Inferior parietal cortex (tissue), 1 donor: ENCODE data around the gene EPN2.
A peak's percentile ranks its signal among the peaks of the same experiment; 100 is the strongest.
"Not testable (repeated sequence)": the region's sequence is repeated elsewhere in the genome, so short reads cannot be mapped to it uniquely, and the experiment has no call there.

Experiments
- DNase-seq: peaks from one replicate; pipeline ENCODE4 v3.0.0-alpha.2; 2016; ENCODE audit errors: extremely low spot score

Gene EPN2

DNA sequence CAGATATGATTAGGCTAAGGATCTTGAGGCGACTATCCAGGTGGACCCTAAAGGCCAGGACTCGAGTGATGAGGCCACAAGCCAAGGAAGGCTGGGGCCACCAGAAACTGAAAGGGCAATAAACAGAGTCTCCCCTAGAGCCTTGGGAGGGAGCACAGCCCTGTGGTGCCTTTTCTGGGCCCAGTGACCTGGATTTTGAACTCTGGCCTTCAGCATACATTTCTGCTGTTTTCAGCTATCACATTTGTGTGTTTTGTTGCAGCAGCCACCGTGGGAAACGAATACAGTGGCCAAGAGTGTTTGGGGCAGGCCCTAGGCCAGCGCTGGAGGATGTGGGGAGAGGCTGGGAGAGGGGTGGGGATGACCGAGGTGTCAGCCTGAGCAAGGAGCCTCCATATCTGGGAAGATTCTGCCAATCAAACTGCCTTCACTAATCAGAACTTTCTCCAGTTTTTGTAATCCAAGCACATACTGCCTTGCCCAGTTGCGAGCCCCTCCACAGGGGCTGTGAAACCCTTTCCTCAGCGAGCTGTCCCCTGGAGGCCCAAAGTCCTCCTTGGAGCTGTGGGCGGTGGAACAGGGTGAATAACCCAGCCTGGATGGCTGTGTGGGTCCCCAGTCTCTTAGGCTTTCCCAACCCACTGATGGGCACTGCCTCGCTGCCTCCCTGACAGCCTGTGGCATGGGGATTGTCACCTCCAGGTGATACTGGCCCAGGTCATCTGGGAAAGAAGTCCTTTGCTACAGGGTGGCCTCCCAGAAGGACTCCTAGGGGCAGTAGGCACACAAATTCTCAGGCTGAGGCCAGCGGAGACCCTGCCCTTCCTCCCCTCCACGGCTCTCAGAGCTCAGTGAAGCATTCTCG lies 108.6 kb downstream of the EPN2 start:
- no peak for DNase-seq

DNA sequence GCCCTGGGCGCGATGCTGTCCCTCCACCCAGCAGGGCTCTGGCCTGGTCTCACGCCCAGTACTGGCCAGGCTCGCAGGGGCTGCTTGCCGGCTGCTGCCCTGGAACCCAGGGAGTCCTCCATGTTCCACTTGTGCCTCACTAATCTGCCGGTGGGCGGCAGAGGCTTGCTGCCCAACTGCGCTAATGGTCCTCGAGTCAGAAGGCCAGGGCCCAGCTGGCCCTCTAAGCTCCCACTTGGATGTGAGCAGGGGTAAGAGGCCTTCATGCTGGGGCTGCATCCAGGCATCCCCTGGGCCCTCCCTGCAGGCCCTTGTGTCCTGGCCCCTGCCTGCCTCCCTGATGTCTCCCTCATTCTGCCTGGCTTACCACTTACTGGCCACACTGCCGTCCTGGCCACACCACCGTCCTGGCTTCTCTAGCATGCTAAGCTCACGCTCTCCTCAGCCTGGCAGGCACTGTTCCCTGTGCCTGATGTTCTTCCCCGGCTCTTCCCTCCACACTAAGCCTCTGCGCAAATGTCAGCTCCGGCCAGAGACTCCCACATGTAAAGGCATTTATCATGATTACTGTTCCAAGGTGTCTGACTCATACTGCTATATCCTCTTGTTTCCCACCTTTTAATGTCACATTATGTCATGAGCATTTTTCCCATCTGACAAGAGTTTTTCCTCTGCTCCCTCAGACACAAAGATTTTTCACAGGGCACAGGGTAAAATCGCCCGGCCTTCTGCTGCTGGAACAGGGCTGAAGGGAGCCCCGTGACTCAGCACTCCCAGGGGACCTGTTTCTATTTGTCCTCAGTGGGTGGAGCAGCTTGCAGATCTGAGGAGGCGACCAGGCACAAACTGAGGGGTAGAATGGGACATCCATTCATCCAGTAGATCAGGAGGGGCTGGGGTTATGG lies 109.4 kb downstream of the EPN2 start:
- DNase-seq: peak; percentile 54

DNA sequence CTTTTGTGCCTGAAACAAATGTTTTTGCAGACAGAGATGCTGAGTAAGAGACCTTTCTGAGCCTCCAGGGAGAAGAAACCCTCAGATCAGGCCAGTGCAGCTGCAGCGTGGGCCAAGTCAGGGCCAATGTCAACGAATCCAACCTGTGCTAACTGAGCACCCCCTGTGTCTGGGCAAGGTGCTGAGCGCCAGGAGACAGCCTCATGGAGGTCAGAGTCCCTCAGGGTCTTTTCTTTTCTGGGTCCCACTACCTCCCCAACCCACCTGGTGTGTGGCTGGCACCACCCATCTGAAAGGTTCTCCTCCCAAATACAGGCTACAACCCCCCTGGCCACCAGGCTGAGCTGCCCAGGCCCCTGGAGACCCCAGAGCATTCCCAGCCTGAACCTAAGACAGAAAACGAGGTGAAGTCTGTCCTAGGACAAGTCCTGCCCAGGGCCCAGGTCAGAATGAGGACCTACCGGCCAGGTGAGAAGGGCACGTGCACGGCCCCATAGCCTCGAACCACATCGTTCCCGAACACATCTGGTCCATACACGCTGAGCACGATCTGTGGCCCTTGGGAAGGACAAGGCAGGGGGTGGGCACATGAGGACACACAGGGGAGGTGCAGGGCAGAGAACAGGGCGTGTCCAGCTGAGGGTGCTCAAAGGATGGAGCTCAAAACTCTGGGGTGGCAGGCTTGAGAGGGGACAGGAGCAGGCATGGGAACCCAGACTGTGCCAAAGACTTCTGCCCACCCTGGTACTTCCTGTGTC lies 110.3 kb downstream of the EPN2 start:
- no peak for DNase-seq

DNA sequence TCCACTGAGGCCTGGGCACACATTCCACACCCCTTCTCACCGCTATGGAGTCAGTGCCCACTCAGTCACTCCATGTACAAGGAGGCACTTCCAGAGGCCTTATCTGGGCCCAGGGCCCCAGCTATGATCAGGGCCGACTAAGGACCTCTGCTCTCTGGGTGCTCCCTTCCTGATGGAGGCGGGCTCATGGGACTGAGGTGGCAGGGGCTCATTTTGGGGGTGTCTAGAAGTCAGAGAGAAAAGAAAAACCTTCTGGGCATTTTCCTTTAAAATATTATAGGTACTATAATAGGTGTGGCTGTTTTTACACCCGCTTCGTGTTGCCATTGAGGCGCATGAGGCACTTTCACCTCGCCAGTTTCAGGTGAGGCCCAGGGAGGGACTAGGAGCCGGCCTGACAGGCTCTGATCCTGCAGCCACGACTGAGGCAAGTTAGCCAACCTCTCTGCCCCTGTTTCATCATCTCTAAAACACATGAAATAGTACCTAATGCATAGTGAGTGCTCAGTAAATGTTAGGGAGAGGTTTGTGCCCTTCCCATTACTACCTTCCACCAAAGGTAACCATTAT lies 111.0 kb downstream of the EPN2 start:
- DNase-seq: no peak

DNA sequence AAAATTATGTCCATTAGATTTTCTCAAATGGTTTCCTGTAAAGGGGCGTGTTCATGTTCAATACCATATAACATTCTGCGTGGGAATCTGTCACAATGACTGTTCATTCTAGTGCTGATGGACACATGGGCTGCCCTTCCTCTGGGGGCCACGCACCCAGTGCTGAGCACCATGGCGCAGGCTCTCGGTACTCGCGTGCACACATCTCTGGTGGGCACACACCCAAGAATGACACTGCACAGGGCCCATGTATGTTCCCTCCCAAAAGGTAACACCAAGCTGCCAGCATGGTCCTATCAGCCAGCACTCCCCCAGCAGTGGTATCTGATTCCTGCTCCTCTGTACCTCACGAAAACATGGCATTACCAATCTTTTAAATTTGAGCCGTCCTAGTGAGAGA lies 111.6 kb downstream of the EPN2 start:
- no peak for DNase-seq

DNA sequence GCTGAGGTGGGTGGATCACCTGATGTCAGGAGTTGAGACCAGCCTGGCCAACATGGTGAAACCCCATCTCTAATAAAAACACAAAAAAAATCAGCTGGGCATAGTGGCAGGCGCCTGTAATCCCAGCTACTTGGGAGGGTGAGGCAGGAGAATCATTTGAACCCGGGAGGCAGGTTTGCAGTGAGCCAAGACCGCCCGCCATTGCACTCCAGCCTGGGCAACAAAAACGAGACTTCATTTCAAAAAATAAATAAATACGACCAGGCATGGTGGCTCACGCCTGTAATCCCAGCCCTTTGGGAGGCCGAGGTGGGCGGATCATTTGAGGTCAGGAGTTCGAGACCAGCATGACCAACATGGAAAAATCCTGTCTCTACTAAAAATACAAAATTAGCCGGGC lies 116.2 kb downstream of the EPN2 start:
- DNase-seq: not testable (repeated sequence)

DNA sequence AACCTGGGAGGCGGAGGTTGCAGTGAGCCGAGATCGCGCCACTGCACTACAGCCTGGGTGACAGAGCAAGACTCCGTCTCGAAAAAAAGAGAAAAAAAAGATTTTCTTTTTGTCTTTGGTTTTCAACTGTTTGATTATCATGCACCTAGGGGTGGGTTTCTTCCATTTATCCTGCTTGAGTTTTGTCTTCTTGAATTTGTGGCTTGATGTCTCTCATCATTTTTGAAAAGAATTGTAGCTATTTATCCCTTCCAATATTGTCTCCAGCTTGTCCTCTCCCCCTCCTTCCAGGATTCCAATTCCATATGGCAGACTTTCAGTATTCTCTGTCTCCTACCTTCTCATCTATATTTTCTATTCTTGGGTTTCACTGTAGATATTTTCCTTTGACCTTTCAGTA lies 117.6 kb downstream of the EPN2 start:
- no peak for DNase-seq

DNA sequence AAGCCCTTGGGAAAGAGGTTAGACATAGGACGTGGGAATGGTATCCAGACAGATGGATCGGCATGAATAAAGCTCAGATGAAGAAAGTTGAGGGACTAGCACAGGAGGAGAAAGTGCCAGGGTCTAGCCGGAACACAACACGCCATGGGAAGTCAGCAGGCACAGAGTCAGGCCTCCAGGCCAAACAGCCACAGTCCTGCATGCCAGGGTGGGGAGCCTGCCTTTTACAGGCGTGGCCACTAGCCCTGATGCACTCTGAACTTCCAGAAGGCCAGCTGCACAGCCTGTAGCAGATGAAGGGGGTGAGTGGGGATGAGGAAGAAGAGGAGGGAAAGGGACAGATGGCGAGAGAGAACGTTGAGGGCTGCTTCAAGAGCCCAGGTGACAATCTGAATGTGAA lies 120.2 kb downstream of the EPN2 start:
- no peak for DNase-seq

DNA sequence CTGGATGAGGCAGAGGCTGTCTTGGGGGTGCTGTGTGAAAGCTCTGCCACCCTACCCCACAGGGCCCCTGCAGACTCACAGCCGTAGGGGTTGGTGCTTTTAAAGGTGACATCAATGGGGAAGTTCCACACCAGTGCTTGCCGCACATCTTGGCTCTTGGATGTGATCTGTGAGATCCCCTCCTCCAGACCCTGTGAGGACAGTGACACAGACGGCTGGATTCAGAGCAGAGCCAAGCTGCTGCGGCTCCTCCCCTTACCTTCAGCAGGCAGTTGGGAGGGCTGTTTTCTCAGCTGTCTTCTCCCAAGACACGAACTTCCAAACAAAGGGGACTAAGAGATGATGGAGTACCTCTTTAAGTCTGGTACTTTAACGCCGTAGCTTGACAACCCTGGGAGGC lies 120.6 kb downstream of the EPN2 start:
- DNase-seq: no peak

DNA sequence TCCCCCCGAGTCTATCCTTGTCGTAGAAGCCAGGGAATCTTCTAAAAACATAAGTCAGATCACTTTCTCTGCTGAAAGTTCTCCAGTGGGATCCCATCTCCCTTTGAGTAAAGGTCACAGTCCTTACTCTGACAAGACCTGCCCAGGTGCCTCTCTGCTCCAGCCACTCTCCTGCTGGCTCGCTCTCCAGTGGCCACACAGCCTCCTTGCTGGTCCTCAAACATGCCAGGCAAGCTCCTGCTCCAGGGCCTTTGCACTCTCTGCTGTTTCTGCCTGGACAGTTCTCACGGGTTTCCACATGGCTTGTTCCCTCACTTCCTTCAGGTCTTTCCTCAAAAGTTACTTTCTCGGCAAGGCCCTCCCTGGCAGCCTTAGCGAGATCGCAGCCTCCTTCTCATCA lies 122.0 kb downstream of the EPN2 start:
- no peak for DNase-seq

DNA sequence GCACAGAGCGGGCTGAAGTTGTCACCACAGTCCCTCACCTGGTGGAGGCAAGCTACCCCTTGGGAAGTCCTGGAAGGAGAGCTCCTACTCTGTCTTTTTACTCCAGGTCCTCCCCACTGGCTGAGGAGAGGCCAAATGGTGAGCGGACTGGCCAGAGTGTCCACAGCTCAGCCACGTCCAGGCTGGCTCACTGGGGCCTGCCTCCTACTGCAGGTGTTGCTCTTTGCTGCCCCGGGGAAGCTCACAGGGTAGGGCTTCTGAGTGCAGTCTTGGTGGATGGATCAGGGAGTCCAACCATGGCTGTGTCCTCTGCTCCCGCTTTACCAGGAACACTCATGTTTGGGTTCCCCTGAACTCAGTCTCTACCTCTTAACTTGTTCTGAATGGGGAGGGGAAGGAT lies 122.7 kb downstream of the EPN2 start:
- DNase-seq: no peak

DNA sequence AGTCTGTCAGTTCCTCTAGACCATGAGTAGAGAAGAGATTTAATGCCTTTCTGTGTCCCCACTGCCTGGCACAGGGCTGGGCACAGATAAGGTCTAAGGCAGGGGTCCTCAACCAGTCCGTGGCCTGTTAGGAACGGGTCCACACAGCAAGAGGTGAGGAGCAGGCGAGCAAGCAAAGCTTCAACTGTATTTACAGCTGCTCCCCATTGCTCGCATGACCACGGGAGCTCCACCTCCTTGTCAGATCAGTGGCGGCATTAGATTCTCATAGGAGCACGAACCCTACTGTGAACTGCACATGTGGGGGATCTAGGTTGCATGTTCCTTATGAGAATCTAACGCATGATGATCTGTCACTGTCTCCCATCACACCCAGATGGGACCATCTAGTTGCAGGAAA lies 123.6 kb downstream of the EPN2 start:
- DNase-seq: no peak

DNA sequence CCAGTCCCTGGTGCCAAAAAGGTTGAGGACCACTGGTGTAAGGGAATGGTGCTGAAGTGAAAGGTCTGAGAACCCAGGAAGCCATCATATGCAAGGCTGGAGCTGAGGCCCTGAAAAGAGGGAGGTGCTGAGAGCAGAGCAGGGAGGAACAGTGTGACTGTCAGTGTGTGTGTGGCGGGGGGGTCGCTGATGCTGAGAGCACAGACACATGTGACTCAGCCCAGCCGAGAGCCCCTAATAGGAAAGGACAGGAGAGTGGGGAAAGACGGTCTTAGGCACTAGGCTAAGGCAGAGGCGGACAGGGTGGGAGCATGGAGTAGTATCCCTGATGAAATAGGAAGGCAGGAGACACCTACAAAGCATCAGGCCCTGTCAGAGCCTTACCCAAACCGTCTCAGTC lies 124.2 kb downstream of the EPN2 start:
- no peak for DNase-seq

DNA sequence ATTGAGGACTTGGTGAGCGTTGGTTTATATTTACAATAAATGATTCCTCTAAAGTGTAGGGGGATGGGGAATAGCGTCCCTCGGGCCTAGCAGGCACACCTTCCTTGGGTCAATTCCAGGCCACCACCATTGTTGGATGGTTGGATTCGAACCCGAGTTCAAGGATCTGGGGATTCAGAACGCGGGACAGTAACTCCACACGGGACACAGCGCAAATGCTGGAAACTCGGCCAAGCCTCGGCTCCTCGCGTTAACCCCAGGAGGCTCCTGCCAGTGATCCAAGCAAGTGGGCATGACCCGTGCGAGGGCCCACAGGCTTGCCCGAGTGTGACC lies 124.7 kb downstream of the EPN2 start:
- no peak for DNase-seq

DNA sequence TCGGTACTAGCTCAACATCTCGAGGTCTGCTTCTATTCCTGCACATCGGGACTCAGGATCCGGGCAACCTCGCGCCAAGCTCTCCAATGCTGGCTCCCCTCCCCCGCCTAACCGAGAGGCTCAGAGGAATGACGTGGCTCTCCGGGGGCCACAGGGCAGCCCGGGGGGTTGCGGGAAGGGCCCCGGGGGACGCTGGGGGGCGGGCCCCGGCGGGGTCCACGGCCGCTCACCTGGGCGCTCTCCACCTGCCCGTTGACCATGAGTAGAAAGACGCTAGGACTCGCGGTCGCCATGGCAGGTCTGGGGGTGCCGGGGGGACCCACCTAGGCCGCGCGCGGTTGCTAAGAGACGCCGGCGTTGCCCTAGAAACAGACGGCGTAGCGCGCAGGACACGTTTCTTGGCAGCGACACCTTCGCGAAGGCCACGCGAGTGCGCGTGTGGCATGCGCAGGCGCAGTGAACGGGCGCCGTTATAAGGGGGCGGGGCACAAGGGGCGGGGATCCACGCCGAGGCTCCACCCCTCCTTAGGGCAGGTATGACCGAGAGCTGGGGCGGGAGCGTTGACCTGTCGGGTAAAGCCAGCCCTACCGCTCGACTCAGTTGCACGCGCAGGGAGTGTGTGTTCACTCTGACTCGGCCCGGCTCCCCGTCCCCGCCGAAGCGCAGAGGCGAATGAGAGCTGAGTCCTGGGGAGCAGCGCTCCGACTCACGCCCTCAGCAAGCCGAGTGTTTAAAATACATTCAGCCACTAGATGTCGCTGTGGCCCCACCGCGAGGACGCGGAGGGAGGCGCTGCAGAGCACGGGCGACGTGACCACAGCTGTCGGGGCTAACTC lies 125.3 kb downstream of the EPN2 start, which contains the start of gene B9D1:
Gene B9D1, minus strand, starts transcription at position 447 of the 837 bp plus-strand sequence. Its CDS starts 154 bp downstream, at position 293.
- peak; percentile 96 for DNase-seq

DNA sequence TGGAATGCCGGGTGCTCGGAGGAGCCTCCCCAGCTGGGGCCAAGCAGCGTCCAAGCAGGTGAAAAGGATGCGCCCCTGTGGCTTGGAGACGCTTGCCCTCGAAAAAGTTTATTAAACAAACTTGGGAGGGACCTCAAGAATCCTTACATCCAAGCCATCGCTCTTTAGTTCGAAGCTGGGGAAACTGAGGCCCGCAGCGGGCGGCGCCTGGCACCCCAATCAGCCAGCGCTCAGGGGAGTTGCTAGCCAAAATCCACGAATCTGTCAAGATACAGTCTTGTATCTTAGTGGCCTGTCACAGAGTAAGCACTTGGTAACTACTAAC lies 125.9 kb downstream of the EPN2 start:
- DNase-seq: no peak

DNA sequence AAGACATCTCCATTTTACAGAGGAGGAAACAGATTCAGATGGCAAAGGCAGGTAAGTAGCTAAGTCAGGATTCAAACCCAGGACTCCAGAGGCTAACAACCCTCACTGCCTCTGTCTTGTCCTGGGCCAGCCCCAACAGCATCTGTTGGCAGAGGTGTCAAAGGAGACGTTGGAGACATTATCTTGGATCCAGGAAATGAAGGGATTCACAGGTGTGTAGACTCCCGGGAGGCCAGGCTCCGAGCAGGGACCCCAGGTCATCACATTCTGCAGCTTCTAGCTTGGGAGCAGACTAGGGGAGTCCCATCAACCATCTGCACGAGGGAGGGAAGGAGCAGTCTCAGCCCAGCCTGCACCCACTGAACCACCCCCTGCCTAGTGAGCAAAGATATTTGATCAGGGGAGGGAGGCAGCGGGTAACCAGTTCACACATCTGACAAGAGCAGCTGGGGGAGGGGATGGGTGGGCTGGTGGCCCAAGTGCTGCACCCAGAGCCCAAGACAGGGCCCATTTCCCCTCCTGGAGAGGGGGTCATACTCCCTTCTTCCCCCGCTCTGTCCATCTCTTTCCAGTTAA lies 126.4 kb downstream of the EPN2 start:
- no peak for DNase-seq

DNA sequence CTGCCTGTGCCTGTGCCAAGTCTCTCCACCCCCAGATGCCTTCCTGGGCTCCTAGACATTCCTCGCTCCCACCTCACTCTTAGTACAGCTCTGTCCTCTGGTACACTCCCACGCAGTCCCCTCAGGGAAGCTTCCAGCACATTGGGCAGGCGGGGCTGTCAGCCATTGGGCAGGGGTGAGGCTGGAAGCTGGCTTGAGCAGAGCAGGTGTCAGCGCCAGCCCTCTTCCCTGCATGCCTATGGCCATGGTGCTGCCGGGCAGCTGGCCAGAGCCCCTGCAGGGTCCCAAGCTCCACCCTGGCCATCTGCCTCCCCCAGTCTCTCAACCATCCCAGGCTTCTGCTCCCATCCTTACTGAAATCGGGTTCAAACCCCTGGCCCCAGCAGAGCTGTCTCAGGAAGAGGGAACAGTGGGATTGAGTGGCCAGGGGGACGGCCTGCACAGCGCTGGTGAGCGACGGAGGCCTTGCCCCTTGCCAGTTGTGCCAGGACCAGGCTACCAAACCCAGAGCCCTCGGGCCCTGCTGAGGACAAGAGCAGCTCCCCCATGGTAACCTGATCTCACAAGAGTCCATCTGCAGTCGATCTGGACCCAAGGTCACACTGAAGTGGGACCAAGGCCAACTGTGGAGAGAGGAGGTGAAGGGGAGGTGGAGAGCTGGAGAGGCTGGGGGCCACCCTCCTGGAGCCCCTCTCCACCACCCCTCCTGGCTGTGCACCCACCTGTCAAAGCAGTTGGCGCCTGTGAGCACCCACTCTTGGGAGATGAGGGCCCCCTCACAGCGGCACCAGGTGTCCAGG lies 127.7 kb downstream of the EPN2 start:
- peak; percentile 45 for DNase-seq

DNA sequence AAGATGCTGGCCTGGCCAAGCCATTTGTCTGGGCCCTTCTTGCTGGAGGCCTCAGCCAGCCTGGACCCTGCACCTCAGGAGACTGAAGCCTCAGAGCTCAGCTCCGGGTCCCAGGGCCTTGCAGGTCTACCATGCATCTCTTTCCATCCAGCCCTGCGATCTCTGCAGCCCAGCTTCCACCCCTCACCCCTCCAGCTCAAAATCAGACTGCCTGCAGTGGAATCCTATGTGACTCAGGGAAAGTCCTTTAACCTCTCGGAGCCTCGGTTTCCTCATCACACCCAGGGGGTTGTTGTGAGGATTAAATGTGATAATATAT lies 128.3 kb downstream of the EPN2 start:
- no peak for DNase-seq
